ENCODE results near the gene ZNF385C. TPM values are rescaled to one million over a fixed set of nuclear protein-coding genes. Genes with fewer than 3 reads are reported as not detected.

Gene ZNF385C
- total RNA-seq, 1 experiment from 2014 or later, result 2.8 TPM

- H3K4me1 ChIP-seq (ENCODE audit: insufficient read depth, low read length), result peaks cover 4% of the 10 kb centered on the region; the same call in 1 of the 2 replicates
- H3K4me2 ChIP-seq (ENCODE audit: insufficient read depth, insufficient read length, low read length), result no peak overlapping the region
- H4K5ac ChIP-seq (ENCODE audit: insufficient read length, low read depth, low read length), result no peak overlapping the region
- no peak overlapping the region for H3K9ac ChIP-seq (ENCODE audit: extremely low read depth, insufficient read length, low read length)
- Mint-ChIP-seq H3K9me3 (no peaks in the 10 kb centered on the region), H3K36me3 (ENCODE audit: insufficient read depth in 1 of 3, low read depth in 3 of 3) (peaks cover 6 to 17% (median 15%) of the 10 kb centered on the region in 3 experiments; a peak in 6 of 7 replicates), H3K27ac (no peak overlapping the region), H3K4me3 (no peak overlapping the region; a peak in 1 of 5 replicates), H3K4me1 (peaks cover 21 to 29% of the 10 kb centered on the region in 2 experiments), H3K27me3 (ENCODE audit: low read depth) (peaks cover 9% of the 10 kb centered on the region)
- no peak overlapping the region for H3K4ac ChIP-seq (ENCODE audit: low read depth, low read length)
- H2BK12ac ChIP-seq (ENCODE audit: insufficient read length, low read depth, low read length), result no peak overlapping the region
- H3K56ac ChIP-seq (ENCODE audit: insufficient read length, low read depth, low read length), result no peak overlapping the region
- H2BK120ac ChIP-seq (ENCODE audit: low read depth, low read length, poor library complexity, severe bottlenecking), result no peak overlapping the region
- no peak overlapping the region for H3K18ac ChIP-seq (ENCODE audit: insufficient read length, low read depth, low read length)
- no peak for DNase-seq
- H3K23ac ChIP-seq (ENCODE audit: insufficient read length, low read depth, low read length), result no peak overlapping the region
- no peaks in the 10 kb centered on the region for H3K79me2 ChIP-seq (ENCODE audit: insufficient read depth, low read length)
- H3K27ac ChIP-seq (ENCODE audit: insufficient read length, low read depth, low read length), result no peak overlapping the region
- no peaks in the 10 kb centered on the region for H3K79me1 ChIP-seq (ENCODE audit: insufficient read depth, low read depth, low read length, poor library complexity, severe bottlenecking)
- H4K20me1 ChIP-seq (ENCODE audit: control insufficient read depth, insufficient read depth, insufficient read length), result no peaks in the 10 kb centered on the region
- no peak overlapping the region for H2BK5ac ChIP-seq (ENCODE audit: insufficient read length, low read length)
- no peak overlapping the region for H2BK15ac ChIP-seq (ENCODE audit: low read depth, low read length)
- H4K8ac ChIP-seq (replicated peaks; ENCODE audit: insufficient read length, low read depth, low read length), result no peak overlapping the region
- no peaks in the 10 kb centered on the region for H3K27me3 ChIP-seq (ENCODE audit: insufficient read depth, low read length)
- H3K9me3 ChIP-seq (ENCODE audit: control insufficient read depth, low read depth, low read length), result no peaks in the 10 kb centered on the region
- H2AK5ac ChIP-seq (ENCODE audit: insufficient read length, low read length), result no peak overlapping the region
- no peak overlapping the region for H2AFZ ChIP-seq (ENCODE audit: low read length)
- no peak overlapping the region for H3T11ph ChIP-seq (ENCODE audit: low read length)
- no peak overlapping the region for H2BK20ac ChIP-seq (ENCODE audit: low read depth, low read length, poor library complexity, severe bottlenecking)
- H3K23me2 ChIP-seq (ENCODE audit: insufficient read length, low read depth, low read length, poor library complexity, severe bottlenecking), result no peaks in the 10 kb centered on the region
- H4K91ac ChIP-seq (ENCODE audit: insufficient read length, low read depth, low read length), result no peak overlapping the region
- TF ChIP-seq CTCF (conservative IDR thresholded peaks at IDR 0.05), result no peak
- no CpG with 5 or more reads among the region's 18 CpGs for WGBS (ENCODE audit: extremely low coverage, insufficient read length, low lambda C conversion rate)
- no peak overlapping the region; the same call in 1 of the 2 replicates for H3K14ac ChIP-seq (ENCODE audit: insufficient read depth, low read length)
Measured at GRCh38 chr17:42110301-42111264, 12.3 kb upstream of the ZNF385C start.

Measured in H9 (cell line).